Endothelial cell of hepatic sinusoid (primary cell): ENCODE results near the gene RNU6-1.

ENCODE experiments used
- in situ Hi-C: cut with HindIII; loops from 2 replicates; pipeline ENCODE4 v1.10.0; 2017; ENCODE audit warnings: low sequenced_read_pairs

RNU6-1 gene

DNA sequence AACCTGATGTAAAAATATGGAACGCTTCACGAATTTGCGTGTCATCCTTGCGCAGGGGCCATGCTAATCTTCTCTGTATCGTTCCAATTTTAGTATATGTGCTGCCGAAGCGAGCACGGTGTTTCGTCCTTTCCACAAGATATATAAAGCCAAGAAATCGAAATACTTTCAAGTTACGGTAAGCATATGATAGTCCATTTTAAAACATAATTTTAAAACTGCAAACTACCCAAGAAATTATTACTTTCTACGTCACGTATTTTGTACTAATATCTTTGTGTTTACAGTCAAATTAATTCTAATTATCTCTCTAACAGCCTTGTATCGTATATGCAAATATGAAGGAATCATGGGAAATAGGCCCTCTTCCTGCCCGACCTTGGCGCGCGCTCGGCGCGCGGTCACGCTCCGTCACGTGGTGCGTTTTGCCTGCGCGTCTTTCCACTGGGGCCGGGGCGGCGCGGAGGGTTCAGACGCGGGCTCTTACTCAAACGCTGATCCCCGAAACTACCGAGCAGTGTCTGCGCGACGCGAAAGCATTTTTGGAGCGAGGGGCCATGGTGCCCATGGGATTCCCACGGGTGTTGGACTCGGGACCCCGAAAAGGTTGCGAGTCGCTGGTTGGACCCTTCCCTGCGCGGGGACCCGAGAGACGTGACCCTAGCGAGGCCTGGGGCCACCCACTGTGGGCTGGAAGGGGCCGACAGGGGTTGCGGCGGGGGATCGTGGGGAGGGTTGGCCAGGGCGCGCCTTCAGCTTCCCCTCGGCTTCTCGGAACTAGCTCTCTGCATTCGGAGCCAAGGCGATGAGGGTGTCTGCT lies at the start of gene RNU6-1:
RNU6-1 (minus strand) TSS at position 117 of the 820 bp plus-strand sequence.
- in situ Hi-C loops: no loop called here

DNA sequence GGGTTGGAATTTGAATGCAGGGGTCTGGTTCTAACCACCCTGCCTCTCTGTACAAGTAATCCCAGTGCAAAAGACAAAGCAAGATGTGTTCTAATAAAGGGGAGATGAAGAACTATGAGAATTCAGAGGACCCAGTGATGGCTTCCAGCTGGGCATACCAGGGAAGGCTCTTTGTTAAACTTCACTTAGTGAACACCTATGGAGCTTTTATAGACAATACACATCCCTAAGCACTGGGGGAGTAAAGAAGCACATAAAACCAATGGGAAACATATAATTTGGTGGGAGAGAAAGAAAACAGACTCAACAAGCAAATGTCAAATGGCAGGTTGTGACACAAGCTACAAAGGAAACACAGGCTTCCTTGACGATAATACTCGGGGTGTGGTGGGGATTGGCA lies 47.9 kb upstream of the RNU6-1 start:
- in situ Hi-C loops: no loop called here

DNA sequence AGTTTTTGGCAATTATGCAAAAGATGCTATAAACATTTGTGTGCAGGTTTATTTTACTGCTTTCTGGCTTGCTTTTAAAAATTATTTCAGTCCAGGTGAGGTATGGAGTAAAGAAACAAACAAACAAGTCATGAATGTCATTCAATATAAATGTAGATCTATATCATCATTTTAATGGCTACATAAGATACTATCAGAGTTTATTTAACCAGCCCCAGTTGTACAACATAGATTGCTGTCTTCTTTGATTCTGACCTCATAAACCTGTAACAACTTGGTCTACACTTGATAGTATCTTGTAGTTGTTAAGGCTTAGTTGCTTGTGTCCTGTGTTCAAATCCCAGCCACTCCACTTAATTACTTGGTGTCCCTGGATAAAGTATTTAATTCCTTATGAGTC lies 46.0 kb upstream of the RNU6-1 start:
- in situ Hi-C loops: no loop called here

DNA sequence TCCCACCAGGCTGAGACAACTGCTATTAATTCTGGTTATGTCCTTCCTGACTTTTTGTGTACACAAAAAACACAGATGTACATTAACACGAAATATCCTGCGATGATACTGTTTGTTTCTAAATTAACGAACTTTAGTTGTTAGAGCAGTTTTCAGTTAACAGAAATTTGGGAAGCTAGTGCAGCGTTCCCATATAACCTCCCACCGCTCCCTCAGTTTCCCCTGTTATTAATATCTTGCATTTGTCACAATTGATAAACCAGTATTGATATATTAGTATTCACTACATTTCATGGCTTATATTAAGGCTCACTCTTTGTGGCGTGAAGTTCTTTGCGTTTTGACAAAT lies 45.3 kb upstream of the RNU6-1 start:
- in situ Hi-C loops: no loop called here

DNA sequence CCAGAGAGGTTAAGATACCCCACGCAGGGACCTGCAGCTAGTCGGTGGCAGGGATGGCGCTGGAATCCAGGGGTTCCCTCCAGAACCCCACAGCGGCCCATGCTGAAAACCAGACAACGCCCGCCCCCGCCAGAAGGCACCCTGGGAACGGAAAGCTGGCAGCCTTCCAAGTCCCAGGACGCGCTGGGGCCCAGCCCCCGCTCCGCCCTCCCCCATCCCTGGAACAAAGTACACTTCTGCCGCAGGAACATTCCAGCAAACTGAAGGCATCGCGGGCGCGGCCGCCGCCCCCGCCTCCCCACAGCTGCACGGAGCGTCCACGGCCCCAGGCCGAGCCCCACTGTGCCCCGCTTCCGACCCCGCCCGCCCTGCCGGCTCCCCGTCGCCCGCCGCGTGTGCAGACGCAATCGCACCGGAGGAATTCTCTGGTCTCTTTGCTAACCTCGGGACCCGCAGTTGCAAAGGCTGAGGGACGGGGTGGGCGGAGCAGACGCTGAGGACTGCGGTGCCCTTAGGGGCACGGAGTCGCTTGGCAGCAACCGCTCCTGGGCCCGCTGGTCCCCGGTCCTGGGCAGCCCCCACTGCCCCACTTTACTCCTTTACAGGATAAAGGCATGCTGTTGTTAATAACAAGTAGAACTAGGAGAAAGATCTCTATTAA lies 44.8 kb upstream of the RNU6-1 start:
- in situ Hi-C loops: loop anchor here (5.0 kb wide), 1 partner anchor 33 kb away; no protein-coding TSS in a partner anchor

DNA sequence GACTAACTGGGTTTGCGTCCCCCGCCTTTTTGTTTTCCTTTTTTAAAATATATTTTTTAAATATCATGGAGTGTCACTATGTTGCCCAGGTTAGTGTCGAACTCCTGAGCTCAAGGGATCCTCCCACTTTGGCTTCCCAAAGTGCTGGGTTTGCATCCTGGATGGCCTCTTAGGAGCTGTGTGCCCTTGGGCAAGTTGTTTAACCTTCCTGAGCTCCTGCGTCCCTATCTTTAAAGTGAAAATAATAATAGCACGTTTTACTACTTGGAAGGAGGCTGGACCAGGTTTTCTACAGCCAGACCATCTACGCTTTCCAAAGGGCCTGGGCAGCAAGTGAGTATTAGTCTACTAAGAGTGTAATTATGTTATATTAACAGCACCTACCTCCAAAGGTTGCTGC lies 44.2 kb upstream of the RNU6-1 start:
- in situ Hi-C loops: loop anchor here (5.0 kb wide), 1 partner anchor 33 kb away; no protein-coding TSS in a partner anchor

DNA sequence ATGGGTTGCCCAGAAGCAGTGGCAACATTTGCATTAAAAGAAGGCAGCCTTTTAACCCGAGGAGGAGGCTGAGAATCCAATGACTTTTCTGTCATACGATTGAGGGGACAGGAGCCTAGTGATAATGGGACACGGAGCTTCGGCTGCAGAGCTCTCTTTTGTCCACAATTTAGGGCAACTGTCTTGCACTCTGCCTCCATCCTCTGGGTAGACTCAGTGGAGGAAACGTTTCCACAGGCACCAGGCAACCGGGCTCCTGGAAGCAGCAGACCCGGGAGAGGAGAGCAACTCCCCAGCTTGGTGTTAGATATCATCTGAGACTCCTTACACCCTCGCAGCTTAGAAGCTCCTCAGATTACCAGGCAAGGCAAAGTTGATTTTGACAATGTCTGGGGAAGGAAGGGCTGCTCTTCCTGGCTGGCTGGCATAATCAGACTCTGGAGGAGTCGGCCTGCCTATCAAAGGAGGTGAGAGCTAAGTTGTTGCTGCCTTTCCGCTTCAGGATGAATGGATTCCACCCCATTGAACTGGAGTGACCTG lies 43.5 kb upstream of the RNU6-1 start:
- in situ Hi-C loops: loop anchor here (5.0 kb wide), 1 partner anchor 34 kb away; no protein-coding TSS in a partner anchor

DNA sequence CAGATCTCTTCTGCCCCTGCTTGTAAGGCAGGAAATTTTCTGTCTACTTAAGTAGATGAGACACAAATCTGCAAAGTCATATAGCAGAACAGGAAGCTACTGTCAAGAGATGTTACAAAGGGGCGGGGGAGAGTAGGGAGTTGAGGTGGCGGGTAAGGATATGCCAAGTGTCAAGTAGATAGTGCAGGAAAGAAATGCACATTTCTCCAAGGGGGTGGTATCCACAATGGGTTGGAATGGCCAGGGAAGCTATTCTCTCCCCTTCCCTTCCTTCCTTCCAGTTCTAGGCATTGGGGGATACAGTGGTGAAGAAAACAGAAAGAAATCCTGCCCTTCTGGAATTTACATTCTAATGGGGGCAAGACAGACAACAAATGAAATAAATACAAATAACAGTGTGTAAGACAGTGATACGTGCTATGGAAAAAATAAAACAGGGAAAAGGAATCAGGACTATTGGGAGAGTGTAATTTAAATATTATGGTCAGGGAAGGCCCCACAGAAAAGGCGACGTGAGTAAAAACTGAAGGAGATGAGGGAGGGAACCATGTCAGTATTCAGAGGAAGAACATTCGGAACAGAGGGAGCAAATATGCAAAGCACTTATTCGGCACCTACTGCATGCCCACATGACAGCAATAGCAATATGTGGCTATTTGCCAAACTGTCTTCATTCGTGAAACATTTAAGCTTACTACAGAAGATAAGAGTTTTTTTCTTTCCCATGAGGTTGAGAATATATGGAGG lies 42.8 kb upstream of the RNU6-1 start:
- in situ Hi-C loops: loop anchor here (5.0 kb wide), 1 partner anchor 35 kb away; no protein-coding TSS in a partner anchor

DNA sequence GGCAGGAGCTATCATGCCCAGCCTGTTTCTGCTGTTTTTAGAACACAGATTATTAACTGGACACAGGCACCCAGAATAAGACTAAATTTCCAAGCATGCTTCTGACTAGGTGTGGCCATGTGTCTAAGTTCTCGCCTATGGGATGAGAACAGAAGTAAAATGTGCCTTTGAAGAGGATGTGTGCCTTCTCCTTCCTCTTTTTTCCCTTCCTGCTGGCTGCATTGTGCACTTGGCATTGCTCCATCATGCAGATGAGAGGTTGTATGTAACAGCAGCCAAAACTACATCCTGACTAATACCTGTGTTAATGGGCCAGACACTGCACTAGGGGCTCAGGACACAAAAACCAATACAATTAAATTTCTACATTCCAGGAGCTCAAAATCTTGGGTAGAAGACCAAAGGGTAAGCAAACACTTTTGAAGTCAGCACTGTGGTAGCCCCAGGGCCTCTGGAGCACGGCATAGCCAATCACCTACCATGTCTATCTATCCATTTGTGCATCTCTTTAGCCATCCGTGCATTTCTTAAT lies 40.9 kb upstream of the RNU6-1 start:
- in situ Hi-C loops: loop anchor here (5.0 kb wide), 1 partner anchor 37 kb away; no protein-coding TSS in a partner anchor

DNA sequence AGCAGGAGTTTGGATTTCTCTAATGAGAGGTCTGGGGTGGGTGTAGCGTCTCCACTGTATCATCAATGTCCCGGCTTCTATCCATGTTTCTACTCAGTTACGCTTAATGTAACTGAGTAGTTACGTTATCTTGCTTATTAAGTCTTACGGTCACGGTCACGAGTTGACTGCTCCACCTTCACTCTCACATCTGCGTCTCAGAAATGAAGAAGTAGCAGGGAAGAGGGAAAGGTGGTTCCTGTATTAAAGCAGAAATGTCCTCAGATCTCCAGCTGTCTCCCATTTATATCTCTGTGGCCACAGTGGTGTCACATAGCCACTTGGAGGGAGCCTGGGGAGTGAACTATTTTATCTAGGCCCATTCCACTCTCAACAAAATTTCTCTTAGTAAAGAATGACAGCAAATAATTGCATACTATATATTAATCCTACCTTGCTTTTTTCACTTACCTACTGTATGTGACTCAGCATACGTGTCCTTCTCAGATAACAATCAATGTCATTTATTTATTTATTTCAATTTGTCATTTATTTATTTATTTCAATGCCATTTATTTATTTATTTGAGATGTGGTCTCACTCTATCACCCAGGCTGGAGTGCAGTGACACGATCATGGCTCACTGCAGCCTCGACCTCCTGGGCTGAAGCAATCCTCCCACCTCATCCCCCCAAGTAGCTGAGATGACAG lies 39.7 kb upstream of the RNU6-1 start:
- in situ Hi-C loops: loop anchor here (5.0 kb wide), 1 partner anchor 38 kb away; no protein-coding TSS in a partner anchor

DNA sequence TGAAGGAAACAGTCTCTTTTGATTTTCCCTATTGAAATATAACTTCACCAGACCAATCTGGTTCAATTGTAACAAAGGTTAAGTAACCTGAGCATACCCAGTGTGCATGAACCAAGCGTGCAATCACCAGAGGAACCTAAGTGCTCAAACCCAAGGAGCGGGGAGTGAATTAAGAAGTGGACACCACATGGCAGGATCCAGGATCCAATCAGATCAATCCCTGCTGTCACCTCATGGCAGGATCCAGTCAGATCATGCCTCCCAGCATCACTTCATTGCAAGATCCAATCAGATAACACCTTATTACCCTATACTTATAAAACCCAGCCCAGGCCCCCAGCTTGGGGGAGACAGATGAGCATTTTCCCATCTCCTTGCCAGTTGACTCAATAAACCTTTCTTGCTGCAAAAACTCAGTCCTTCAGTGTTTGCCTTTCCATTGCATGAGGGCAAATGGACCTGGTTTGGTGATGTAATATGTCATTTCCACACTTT lies 38.9 kb upstream of the RNU6-1 start:
- in situ Hi-C loops: no loop called here

DNA sequence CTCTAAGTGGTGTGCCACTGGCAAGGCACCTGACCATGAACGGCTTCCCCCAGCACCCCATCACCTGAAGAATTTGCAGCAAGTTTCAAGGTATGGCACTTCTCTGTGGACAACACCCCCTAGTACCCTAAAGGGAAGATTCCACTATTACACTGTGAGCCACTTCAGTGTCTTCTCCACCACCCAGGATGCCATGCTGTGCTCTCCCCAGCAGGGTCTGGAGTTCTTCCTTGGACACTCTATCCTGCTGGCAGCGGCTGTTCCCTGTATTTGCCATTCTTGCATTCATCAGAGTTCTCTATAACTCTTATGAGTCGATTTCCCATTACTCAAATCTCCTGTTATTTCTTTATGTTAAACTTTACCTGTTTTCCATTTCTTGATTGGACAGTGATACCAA lies 33.9 kb upstream of the RNU6-1 start:
- in situ Hi-C loops: no loop called here

DNA sequence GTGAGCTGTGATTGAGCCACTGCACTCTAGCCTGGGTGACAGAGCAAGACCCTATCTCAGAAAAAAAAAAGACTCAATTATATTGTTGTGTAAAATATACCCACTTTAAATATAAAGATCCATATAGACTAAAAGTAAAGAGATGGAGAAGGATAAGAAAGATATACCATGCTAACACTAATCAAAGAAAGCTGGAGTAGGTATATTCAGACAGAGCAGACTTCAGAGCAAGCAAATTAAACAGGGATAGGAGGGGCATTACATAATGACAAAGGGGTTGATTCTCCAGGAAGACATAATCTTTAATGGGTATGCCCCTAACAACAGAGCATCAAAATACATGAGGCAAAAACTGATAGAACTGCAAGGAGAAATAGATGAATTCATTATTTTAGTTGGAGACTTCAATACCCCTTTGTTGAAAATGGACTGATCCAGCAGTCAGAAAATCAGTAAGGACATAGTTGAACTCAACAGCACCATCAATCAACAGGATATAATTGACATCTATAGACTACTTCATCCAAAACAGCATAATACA lies 31.1 kb upstream of the RNU6-1 start:
- in situ Hi-C loops: no loop called here

DNA sequence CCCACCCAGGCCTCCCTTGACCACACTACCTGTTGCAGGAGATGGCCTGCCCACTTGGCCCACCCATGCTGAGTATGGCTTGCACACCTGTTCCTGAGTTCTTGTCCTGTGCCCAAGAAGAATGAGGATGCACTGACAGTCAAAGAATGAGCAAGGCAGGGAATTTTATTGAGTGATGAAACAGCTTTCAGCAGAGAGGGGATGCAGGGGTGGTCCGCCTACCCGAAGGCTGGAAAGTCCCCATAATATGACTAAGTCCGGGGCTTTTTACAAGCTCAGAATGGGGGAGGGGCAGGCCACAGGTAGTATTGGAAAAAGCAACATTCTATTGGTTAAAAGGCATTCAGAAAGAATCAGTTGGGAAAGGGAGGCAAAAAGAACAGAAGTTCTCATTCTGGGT lies 29.9 kb upstream of the RNU6-1 start:
- in situ Hi-C loops: no loop called here

DNA sequence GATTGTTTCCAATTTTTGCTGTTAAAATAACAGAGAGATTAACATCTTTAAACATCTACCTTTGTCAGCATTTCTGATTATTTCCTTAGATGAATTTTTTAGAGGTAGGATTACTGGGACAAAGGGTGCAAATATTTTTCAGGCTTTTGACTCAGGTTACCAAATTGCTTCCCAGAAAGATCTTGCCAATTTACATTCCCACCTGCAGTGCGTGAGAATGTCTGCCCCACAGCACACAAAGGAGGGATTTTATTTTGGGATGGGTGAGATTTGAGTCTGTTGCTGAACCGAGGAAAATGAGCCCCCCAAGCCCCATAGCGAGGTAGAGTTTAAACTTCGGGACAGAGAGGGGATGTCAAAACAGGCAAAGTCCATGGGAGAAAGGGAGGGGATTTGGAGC lies 25.9 kb upstream of the RNU6-1 start:
- in situ Hi-C loops: no loop called here

DNA sequence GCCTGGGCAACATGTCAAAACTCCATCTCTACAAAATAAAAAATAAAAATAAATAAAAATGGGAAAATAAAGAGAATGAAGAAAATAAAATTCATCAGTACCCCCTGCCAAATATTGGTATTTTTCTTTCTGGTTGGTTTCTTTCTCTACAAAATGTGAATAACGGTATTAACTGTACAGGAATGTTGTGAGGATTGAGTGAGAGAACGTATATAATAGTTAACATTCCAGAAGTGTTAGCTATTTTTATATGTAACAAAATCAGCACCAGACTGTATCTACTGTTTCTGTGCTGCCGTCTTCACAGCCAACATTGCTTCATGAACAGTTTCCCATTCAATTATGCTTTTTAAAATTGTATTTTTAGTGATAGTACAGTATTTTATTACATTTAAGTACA lies 25.5 kb upstream of the RNU6-1 start:
- in situ Hi-C loops: no loop called here

DNA sequence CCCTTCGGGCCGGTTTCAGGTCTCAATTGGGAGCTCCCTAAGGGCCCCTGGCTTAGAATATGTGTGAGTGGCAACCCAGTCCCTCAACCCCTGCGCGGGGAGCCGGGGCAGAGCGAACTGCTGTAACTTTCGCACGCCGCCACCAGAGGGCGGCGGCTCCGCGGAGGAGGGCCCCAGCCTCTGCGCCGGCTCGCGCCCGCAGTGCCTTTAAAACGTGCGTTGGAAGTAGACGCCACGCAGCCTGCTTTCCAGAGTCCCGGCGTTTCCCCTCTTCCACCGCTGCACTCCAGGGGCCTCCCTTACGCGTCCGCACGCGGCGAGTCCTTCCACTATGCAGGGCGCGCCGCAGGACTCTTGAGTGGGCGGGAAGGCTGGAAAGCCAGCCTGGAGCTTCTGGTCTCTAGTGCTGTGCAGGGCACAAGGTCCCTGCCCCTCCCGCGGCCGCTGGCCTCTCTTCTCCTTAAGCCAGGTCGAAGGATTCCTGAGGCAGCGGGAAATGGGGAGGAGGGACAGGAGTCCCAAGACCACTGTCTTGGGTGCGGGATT lies 23.7 kb upstream of the RNU6-1 start:
- in situ Hi-C loops: no loop called here

DNA sequence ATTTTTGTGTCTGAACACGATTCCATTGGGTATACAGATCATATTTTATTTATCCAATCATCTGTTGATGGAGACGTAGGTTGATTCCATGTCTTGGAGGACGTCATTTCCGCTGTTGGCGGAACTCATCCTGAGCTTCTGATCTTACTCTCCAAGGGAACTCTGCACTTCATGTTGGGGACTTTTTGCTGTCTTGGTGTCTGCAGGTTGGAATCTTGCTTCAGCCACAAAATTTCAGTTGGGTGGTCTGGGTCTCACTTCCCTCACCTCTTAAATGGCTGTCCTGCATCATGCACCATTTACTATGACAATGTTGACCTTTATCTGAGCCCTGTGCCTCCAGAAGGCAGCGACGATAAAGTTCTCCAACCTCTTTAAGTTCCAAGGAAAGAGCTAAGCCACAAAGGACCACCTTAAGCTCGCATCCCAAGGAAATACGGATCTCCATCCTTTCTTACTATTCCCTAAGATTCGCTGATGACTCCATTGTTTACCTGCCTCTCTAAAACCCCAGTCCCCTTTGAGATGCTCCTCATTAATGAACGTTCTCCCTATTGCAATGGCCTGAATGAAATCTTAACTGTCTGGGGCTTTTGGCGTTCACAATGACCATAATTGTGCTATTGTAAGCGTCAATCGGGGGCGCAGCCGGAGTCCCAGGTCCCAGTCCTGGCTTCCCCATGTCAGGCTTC lies 23.1 kb upstream of the RNU6-1 start:
- in situ Hi-C loops: no loop called here

DNA sequence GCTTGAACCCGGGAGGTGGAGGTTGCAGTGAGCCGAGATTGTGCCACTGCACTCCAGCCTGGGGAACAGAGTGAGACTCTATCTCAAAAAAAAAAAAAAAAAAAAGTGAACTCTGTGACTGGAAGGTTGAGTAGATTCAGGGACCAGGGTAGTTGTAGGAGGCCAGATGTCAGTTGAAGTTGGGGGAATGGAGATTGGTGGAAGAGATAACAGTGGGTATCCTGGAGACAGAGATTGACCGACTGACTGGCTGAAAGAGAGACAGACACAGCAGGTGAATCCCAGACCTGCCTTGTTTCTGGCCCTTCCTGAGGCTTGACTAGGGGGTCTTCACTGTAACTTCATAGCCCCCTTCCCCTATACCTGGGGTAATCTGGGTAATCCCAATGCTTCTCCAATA lies 22.1 kb upstream of the RNU6-1 start:
- in situ Hi-C loops: no loop called here
